ENCODE data around the gene NFYA.
"Not testable (repeated sequence)": the region's sequence is repeated elsewhere in the genome, so short reads cannot be mapped to it uniquely, and the experiment has no call there.

Gene NFYA

DNA sequence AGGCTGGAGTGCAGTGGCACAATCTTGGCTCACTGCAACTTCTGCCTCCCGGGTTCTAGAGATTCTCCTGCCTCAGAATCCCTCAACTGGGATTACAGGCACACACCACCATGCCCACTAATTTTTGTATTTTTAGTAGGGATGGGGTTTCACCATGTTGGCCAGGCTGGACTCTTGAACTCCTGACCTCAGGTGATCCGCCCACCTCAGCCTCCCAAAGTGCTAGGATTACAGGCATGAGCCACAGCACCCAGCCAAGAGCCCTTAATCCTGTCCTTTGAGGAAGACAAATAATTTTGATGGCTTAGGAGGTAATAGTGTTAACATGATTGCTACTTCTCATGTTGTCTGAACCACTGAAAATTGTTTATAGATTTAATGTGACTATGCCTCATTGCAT, 42.3 kb downstream of the NFYA start:
- not testable (repeated sequence) for DNase-seq (ENCODE audit: low read depth in 2 of 2)

DNA sequence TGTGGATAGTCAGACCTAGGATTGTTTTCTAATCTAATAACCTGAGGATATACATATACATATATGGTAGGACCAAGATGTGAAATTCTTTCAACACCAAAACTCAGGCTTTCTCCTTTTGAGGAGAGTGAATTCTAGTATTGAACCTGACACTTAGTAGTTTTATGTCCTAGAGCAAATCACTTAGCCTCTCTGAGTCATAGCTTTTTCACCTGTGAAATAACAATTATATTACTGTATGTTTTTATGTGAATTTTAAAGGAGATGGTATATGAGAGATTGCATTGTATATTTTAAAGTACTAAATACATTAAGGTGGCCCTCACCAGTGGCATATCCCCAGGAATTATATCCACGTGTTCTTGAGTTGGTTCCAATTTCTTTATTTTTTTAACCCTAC, 46.7 kb downstream of the NFYA start:
- DNase-seq (ENCODE audit: low read depth in 2 of 2) = no peak

DNA sequence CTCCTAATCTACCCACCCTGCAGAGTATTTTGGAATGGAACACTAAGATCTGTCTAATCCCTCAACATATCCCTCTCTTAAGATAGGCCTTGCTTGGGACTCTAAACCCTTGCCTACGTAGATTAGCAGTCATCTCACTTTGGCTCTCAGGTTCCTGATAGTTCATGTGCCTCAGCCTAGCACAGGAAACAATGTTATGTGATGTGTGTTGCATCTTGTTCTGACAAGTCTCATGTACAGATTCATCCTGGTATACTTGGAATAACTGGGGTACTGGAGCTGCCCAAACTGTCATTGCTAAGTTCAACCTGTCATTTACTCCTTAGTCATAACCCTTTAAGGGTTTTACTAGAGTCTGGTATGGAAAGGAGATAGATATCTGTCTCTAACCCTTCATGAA, 47.3 kb downstream of the NFYA start:
- DNase-seq (ENCODE audit: low read depth in 2 of 2) = no peak

DNA sequence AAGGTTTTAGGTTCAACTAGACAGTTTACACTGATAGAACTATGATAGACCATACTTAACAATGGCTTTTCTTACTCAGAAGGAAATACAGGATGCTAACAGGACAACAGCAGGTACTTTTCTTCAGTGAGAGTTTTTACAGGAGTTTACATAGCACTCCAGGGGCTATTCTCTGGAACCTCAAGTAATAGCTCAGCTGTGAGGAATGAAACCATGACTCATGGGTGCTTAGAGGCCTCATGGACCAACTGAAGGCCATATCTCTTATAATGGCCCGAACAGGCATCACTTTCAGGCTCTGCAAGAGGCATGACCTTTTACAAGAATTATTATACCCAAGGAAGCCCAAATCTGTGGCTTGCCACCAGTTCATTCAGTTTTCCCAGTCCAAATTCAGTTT, 49.6 kb downstream of the NFYA start:
- no peak for DNase-seq (ENCODE audit: low read depth in 2 of 2)

DNA sequence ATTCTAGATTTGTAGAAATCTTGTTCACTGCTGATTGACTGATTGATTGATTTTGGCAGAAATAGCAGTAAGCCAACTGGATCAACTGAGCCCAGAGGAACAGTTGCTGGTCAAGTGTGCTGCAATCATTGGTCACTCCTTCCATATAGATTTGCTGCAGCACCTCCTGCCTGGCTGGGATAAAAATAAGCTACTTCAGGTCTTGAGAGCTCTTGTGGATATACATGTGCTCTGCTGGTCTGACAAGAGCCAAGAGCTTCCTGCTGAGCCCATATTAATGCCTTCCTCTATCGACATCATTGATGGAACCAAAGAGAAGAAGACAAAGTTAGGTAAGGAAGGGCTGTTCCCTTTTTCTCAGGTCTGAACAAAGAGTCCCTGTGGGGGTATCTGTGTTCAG, 50.1 kb downstream of the NFYA start:
- DNase-seq (ENCODE audit: low read depth in 2 of 2) = no peak

DNA sequence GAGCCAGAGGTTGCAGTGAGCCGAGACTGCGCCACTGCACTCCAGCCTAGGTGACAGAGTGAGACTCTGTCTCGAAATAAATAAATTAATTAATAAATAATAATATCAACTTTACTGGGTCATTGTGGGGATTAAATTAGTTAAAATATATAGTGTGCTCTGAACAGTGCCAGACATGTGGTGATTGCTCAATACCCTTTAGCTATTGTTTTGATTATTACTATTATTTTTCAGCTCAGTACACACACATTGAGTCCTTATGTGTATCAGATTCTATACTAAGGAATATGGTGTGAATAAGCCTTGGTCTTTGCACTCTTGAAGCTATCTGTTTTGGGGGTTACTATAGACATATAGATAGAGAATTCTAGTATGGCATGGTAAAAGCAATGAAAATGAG, 52.5 kb downstream of the NFYA start:
- DNase-seq (ENCODE audit: low read depth in 2 of 2) = no peak

DNA sequence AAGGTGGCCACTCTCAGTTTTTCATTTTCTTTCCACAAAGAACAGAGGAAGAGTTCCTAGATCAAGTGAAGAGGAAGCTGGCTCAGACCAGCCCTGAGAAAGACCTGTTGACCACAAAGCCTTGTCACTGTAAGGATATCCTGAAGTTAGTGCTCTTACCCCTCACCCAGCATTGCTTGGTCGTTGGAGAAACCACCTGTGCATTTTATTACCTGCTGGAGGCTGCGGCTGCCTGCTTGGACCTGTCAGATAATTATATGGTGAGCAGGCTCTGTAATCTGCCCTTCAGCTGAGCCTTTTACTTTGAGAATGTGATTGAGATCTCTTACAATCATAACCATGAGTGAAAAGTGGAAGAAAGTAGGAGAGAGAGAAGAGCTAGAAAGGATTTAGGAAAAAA, 59.5 kb downstream of the NFYA start:
- no peak for DNase-seq (ENCODE audit: low read depth in 2 of 2)

DNA sequence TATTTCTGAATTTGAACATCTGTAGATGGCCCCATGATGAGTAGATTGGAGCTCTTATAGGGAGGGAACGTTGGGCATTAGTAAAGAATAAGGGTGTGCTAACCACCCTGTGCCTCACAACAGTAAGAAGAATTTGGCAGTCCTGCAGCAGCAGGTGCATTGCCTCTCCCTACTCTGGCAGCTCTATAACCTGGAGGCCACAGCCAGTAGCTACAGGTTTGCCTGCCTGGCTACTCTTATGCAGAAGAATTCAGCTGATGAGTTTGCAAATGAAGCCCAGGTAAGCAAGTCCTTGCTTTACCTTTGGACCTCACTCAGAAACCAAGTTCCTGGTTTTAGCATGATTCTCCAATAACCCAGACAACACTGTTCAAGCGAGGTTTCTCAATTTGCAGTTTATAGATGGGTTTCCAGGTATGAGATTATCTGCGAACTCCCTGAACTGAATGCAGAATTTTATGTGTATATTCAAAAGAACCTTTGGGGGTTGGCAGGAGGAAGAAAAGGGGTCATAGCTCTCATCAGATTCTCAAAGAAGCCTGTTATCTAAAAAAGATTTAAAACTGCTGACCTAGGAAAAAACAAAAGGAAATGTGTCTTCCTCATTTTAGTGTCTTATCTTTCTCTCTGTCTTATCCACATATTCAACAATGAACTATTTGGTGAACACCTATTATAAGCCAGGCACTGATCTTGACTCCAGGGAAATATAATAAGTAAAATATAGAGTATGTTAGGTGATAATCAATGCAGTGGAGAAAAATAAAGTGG, 62.5 kb downstream of the NFYA start:
- DNase-seq (ENCODE audit: low read depth in 2 of 2) = no peak

DNA sequence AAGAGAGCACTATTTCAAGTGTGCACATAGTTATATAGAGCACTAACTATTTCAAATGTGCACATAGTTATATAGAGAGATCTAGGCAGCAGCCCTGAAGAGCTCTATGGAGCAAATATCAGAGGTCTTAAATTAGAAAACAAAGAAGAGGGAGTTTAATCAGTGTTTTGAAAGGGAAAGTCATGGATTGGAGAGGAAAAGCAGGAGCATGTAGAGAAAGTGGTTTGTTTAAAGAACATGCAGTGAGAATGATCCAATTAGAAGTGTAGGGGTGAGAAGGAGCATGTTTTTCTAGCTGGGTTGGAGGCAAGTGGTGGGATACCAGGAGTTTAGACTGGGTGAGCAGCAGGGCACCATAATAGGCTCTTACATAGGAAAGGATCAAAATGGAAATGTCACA, 64.1 kb downstream of the NFYA start:
- no peak for DNase-seq (ENCODE audit: low read depth in 2 of 2)

DNA sequence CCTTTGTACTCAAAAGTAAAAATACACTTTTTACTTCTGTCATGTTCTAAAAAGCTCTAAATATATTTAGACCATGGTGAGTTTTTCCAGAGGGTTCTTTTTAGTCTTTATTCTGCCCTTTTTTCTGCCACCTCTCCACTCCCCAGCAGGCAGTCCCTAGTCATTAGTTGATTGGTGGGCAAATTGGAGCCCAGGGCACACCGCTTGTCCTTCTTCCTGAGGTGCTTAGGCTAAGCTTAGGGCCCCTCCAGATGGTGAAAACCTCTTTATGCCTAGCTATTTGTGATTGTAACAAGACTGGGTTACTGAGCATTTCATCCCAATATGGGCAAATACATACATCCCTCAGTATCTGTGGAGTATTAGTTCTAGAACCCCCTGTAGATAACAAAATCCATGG, 75.1 kb downstream of the NFYA start:
- DNase-seq (ENCODE audit: low read depth in 2 of 2) = no peak
